Ammon's horn (tissue), 1 donor: Measurements from ENCODE around the gene PPIL4.
"Not testable (repeated sequence)": the region's sequence is repeated elsewhere in the genome, so short reads cannot be mapped to it uniquely, and the experiment has no call there.

Experiments used
- DNase-seq: peaks from one replicate; pipeline ENCODE4 v3.0.0-alpha.2; 2016; ENCODE audit warnings: low spot score

Gene PPIL4

DNA sequence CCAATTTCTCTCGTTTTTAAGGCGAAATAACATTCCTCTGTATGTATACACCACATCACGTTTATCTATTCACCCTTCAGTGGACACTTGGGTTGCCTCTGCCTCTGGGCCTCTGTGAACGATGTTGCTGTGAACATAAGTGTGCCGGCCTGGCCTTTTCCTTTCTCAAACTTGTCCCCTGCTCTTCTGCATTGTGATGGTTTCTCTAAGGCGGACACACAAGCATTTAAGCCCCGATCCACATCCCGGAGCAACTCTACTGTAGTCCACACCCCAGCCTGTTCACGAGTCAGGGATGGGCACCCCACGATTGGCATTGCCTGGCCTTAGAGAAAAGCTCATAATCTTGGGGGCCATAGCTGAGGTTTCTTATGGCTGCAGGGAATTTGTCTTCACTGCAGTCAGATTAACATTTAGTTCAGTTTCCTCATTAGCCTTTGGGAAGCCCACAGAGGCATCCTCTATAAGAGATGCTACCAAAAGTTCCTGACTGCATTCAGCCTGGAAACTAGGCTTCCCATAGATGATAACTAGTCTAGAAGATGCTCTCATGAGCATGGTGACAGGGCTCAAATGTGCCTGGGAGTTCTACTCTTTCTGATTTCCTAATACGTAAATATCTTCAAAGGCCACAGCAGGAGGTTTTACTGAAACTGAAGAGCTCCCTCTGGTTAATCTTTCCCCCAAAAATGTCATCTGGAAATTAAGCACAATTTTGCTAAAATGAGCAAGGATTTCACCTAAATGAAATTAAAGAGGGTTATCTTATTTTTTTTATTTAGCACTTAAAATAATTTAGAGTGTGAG lies 61.8 kb downstream of the PPIL4 start:
- DNase-seq = no peak

DNA sequence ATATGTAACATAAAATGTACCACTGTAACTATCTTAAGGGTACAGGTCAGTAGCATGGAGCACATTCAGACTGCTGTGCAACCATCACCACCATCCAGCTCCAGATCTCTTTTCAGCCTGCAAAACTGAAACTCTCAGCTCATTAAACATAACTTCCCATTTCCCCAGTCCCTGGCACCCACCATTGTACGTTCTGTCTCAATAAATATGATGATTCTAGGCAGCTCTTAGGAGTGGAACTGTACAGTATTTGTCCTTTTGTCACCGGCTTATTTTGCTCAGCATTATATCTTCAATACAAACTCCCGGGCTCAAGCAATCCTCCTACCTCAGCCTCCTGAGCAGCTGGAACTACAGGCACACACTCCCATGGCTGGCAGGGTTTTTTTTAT lies 62.5 kb downstream of the PPIL4 start:
- DNase-seq = no peak

DNA sequence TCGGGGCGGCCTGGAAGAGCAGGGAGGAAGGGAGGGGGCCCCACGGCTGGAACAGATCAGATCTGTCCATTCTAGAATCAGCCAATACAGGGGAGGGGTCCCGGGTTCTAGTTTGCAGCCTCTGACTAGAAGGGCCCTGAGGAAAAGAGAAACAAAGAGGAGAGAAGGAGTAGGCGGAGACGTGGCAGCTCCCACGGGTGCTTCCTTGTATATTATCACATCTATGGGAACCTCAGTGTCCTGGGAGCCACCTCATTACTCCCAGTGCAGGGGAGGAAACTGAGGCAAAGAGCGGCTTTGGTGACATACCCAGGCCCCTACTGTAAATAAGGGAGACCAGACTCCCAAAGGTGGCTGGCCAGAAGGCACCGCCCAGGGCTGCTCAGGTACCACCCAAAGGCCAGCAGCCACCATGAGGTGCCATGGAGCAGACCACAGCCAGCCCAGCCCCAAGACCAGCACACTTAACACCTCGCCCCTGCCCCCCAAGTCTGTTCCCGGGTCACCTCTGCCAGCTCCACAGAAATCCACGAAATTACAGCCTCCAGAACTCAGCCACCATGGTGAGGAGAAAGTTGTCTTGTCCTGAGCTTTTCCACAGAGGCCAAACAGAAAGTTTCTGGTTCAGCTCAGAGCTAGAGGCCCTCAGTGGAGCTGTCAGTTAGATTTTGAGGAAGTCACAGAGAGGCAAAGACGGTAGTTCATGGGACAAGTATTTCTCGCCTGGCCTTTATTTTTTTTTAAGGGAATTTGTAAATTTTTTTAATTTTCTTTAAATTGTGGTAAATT lies 63.1 kb downstream of the PPIL4 start:
- DNase-seq = no peak

DNA sequence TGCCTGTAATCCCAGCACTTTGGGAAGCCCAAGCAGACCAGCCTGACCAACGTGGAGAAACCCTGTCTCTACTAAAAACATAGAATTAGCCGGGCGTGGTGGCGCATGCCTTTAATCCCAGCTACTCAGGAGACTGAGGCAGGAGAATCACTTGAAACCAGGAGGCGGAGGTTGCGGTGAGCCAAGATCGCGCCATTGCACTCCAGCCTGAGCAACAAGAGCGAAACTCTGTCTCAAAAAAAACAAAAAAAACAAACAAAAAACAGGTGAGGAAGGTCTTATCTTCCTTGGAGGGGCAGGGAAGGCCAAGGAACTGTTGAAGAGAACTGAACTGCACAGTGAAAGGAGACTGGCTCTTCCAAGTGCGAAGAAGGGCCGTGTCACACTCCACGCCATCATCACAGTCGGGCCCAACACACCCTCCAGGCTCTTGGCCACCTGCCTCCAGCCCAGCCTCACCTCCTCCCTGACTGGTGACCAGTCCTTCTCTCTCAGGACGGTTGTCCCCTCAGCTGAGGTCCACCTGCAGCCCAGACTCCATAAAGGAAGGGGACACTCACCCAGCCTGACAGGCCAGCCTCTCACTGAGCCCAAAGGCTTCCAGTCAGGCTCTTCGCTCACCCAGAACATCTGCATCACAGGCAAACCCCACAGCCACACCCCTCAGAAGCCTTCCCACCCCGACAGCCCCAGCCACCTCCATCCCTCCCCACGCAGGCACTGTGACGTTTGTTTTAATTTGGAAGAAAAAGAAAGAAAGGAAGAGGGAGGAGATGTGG lies 65.2 kb downstream of the PPIL4 start:
- DNase-seq = no peak

DNA sequence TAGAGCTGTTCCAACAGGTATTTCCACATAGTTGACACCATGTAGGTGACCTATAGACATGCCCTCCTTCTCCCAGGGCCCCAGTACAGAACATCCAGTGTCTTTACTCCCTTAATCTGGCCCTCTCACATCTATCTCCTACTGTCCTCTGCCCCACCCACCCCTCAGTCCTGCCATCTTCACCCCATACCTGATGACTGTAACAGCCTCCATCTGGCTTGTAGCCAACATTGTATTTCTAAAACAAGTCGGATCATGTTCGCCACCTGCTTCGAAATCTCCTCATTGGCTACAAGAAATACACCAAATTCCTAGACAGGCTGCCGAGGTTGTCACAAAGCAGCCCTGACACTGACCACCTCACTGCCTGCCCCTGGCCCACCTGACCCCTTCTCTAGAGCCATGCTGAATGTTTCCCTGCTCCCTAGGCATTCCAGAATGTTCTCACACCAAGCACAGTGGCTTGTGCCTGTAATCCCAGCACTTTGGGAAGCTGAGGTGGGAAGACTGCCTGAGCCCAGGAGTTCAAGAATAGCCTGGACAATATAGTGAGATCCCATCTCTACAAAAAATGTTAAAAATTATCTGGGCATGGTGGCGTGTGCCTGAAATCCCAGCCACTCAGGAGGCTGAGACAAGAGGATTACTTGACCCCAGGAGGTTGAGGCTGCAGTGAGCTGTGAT lies 67.1 kb downstream of the PPIL4 start:
- no peak for DNase-seq

DNA sequence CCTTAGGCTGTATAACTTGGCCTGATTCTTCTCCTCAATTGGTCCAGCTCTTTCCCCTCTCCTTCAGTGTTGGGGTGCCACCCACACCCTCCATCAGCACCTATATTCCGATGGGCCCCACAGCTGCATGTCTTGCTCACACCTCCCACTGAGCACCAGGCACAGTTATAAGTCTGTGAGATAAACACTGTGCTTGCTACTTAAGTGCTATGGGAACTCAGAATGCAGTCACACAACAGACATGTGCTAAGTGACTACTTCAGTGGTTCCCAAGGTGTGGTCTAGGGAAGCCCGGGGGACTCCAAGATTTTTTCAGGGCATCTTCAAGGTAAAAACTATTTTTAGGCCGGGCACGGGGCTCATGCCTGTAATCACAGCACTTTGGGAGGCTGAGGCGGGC lies 68.3 kb downstream of the PPIL4 start:
- DNase-seq = no peak

DNA sequence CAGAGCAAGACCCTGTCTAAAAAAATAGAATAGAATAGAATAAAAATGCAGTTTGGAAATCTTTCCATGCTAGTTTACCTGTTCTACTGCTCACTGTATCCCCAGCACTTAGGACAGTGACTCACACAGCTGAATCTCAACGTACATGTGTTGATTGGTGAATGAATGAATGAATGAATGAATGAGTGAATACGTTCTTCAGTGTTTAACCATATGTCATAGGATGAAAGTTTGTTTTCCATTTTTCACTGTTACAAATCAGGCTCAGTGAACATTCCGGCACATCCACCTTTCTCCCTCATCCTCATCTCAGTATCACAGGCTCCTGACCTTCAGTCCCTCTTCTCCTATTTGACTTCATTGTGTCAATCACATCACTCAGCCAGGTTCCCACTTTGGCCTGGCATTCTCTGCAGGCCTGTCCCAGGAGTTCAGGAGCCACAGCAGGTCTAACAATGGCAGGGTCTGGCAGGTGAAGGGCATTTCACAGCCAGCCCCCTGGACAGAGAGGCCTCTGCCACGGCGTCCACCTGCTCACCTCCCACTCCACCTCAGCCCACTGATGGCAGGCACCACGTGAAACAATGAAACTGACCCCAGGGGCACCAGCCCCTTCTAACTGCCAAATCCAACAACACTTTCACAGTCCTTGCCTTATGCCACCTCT lies 68.9 kb downstream of the PPIL4 start:
- no peak for DNase-seq

DNA sequence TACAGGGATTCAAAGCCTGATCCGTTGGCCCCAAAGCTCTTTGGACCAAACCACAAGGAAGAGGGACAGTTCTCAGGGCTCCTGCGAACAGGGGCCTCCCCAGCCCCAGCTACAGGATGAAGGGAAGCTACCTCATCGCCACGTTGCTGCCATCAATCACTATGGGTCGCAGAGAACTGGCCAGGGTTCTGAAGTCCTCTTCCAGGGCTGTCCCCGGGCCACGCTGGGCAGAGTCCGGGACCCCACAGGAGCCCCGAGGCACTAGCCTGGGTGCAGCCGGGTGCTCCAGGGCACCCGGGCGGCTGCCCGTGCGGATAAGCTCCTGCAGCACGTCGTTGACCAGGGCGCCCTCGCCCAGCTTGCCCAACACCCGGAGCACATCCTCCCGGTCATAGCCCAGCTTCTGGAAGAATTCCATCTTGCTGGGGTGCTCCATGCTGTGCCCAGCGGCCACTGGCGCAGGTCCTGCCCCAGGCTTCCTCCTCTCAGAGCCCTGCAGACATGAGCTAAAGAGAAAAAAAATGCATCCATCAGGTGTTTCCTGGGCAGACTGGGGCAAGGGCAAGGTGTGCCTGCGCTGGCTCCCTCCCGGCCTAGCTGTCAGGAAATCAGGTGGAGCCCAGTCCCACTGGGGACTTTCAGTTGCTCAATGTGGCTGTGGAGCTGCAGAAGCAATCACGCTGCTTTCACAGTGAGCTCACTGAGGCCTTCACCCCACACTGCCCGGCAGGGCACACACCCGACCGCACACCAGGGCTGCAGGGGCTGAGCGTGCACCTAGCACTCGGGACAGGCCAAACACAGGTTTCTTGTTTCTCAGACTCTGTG lies 71.5 kb downstream of the PPIL4 start:
- DNase-seq = no peak

DNA sequence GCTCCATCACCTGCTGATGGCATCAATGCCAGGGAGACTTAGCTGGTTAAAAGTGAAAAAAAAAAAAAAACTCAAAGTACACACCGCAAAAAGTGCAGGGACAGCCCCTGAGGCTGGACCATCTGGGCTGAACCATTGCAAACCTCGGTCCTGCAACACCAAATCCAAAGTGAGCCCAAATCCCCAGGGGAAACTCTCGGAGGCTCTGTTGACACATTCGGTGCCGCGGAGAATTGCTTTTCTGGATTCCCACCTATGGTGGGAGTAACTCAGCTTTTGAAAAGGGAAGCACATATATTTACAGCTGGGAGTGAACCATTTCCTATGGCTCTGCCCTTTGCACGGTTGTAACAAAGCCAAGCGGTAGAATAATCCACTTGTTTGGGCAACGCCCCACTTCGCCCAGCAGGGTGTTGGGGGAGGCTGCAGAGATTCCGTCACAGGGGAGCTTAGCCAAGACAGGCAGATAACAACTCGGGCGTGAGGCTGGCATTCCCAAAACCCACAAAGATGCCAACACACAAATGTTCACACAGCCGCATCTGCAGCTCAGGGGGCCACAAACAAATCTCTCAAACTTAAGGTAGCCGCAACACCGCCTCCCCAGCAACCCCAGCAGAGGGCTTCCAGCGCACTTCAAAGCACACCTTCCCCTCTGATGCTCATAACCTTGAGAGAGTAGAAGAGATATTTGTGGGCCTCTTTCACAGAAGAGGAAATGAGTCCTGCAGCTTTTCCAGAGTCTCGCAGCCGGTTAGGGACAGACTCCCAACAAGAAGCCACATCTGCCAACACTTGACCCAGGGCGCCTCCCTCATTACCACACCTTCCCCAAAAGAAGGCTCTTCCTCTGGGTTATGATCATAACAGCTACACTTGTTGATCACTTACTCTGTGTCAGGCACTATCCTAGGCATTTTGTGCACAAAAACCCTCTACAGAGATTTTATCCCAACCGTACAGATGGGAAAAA lies 72.5 kb downstream of the PPIL4 start:
- DNase-seq = no peak

DNA sequence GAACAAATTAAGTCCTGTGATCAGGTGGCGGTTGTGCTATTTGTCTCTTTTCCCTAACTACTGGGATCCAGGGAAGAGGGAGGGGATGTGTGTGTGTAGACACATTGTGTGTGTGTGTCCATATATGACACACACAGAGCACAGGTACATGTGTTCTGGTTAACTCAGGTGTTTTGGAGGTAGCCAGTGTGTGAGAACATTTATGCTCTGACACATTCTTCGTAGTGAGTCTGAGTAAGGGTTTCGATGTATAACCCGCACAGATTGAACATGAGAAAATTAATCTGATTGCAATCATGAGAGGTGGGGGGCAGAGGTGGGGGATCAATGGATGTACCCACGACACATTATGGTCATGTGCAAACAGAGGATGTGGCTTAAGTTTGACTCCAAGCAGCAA lies 73.6 kb downstream of the PPIL4 start:
- DNase-seq = no peak

DNA sequence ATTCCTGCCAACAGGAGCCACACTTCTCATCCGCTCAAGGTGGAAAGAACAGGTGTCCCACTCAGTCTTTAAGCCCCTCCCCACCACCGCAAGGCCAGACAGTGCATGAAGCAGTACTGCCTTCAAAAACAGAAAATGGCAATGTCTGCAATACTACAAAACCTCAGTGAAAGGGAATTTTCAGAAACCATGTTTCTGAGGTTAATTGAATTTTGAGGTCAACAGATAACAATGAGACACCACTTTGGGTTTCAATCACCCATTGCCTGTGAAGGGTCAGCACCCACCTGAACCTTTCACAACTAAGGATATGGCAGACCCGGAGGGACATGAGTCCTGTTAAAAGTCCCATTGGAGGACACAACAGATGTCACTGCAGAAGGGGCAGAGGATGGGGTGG lies 74.0 kb downstream of the PPIL4 start:
- no peak for DNase-seq

DNA sequence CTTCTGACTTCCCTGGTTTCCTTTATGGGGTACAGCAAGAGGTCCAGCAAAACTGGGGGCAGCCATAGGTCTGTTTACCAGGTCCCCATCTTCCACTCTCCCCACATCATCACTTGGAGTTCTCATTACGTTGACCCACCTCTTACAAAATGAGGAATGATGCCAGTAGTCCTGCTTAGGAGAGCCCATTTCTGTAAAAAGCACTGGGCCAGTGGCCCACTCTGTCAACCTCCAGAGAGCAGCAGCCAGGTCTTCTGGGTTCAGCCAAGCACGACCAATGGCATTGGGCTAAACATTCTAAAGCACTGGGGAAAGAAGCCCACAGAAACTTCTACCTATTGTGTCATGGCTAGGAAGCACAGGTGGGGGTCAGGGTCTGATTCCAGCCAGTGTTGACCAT lies 74.9 kb downstream of the PPIL4 start:
- DNase-seq = no peak

DNA sequence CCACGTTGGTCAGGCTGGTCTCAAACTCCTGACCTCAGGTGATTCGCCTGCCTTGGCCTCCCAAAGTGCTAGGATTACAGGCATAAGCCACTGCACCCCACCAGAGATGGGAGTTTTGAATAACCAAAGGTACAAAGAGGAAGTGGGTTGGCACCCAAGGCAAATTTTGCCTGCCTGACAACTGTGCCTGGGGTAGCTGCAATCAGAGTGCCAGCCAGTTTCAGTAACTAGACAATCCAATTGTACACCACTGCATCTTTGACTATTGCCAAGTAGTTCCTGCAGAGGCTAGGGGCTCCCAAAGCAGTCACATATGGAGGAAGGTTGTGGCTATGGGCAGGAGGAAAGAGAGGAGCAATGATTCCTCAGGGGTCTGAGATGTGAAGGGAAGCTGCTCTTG lies 77.7 kb downstream of the PPIL4 start:
- no peak for DNase-seq

DNA sequence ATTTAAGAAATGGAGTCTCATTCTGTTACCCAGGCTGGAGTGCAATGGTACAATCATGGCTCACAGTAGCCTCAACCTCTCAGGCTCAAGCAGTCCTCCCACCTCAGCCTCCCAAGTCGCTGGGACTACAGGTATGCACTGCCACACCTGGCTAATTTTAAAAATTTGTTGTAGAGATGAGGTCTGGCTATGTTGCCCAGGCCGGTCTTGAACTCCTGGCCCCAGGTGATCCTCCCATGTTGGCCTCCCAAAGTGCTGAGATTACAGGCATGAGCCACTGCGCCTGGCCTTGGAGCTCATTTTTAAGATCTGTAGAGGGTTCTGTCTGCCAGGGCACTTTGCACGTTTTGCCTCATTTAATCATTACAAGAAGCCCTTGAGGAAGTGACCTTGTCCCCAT lies 78.6 kb downstream of the PPIL4 start:
- no peak for DNase-seq

DNA sequence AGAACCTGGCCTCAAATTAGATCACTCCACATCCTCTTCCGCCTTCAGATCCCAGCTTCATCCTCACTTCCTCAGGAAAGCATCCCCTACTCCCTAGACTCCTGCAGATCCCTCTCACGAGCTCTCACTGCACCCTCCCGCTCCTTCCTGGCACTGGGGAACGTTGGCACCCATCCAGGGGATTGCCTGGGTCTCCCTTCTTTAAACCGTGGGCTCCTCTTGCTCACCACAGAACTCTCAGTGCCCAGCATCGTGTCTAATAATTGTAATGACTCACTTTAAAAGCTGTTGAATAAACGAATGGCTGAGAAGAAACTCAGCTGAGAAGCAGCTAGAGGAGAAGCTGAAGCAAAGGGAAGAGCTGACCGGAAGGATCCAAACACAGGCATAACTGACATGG lies 81.4 kb downstream of the PPIL4 start:
- no peak for DNase-seq

DNA sequence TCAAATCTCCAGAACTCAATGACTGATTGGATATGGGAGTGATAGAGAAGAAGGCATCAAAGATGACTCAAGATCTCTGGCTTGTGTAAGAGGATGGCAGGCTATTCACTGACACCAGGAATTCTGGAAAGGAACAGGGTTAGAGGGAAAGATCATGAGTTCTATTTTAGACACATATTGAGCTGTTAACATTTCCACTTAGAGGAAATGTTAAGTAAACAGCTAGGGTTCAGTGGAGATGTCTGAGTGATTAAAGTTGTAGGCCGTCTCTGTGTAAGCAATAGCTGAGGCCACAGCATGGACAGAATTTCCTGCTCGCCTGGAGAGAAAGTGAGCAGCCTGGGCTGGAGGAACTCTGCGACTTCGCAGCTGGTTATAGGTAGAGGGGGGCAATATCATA lies 82.1 kb downstream of the PPIL4 start:
- no peak for DNase-seq

DNA sequence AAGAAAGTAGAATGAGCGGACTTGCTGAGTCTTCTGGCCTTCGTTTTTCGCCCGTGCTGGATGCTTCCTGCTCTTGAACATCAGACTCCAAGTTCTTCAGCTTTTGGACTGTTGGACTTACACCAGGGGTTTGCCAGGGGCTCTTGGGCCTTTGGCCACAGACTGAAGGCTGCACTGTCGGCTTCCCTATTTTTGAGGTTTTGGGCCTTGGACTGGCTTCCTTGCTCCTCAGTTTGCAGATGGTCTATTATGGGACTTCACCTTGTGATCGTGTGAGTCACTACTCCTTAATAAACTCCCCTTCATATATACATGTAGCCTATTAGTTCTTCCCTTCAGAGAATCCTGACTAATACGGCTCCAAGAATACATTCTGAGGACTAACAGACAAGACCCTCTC lies 83.1 kb downstream of the PPIL4 start:
- DNase-seq = not testable (repeated sequence)

DNA sequence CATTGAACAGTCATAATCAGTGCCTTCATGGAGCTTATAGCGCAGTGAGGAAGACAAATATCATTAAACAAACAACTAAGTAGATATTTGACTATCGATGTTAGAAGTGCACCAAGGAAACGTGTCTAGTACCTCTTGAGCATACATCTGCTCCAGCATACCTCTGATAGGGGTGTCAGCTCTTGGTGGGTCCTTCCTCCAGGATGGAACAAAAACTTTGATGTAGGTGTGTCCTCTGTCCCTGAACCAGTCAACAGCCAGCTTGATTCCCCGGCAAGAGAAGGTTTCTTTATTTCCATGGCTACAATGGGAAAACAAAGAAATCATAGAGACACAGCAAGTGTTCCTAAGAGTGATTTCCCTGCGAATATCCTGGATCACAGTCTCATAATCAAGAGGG lies 84.2 kb downstream of the PPIL4 start:
- no peak for DNase-seq

DNA sequence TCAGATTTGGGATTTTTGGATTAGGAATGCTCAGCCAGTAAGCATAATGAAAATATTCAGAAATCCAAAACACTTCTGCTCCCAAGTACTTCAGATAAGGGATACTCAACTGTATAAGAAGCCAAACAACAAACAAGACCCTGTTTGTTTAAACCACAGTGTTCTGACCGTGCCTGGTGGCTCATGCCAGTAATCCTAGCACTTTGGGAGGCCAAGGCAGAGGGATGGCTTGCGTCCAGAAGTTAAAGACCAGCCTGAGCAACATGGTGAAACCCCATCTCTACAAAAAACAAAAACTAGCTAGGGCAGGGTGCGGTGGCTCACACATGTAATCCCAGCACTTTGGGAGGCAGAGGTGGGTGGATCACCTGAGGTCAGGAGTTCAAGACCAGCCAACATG lies 85.6 kb downstream of the PPIL4 start:
- DNase-seq = not testable (repeated sequence)

DNA sequence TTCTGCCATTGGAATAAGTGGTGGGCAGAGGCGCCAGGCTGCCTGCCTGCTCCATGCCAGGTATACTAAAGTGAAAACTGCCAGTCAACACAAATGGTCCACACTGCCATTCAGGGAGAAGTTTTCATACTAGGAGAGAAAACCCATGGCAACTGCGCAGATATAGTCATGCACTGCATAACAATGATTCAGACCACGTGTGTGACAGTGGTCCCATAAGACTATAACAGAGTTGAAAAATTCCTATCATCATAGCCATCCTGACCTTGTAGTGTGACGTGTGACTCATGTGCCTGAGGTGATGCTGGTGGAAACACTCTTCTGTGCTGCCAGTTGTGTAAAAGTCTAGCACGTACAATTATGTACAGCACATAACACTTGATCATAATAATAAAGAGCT lies 86.1 kb downstream of the PPIL4 start:
- DNase-seq = no peak
